PC-3 (cell line): ENCODE data around the gene CTNND2. TPM values are rescaled to one million over a fixed set of nuclear protein-coding genes. Genes with fewer than 3 reads are reported as not detected.

Source experiments
- ATAC-seq: fragments of 200-7000 bp; cut with Tn5 transposase; 2 replicates; pipeline ENCODE4 v1.9.1; 2020; ENCODE audit warnings: mild to moderate bottlenecking, moderate library complexity
- BruUV-seq: library from RNA; stranded (reverse); fragments of 400-500 nt; replicated peaks from 2 replicates; lab custom pipeline; 2021; lab: Mats Ljungman, UMichigan
- CTCF ChIA-PET: fragments of 300-600 bp; sonication (Branson Sonifier 250); formaldehyde crosslinking; loops from one replicate; lab custom pipeline; 2022; ENCODE audit warnings: antibody characterized with exemption; lab: Charles Lee
- POLR2A ChIA-PET: fragments of 300-600 bp; sonication (Branson Sonifier 250); formaldehyde crosslinking; loops from one replicate; lab custom pipeline; 2022; ENCODE audit warnings: antibody characterized with exemption; ENCODE audit not compliant: unreplicated experiment; lab: Charles Lee
- DNase-seq: peaks from one replicate; pipeline ENCODE4 v3.0.0-alpha.2; 2015
- H2AFZ ChIP-seq: fragments of 300-600 bp; sonication (generic); 2 replicates; pipeline ENCODE4 v1.6.0; 2016; ENCODE audit warnings: antibody characterized with exemption, low read length
- H3F3A ChIP-seq: fragments of 300-600 bp; sonication (generic); one replicate; pipeline ENCODE4 v1.6.0; 2017; ENCODE audit warnings: antibody characterized with exemption, low read length, control low read depth, mild to moderate bottlenecking; ENCODE audit not compliant: unreplicated experiment
- H3K27ac ChIP-seq: fragments of 300-600 bp; sonication (generic); 2 replicates; pipeline ENCODE4 v1.5.1; 2016; ENCODE audit warnings: mild to moderate bottlenecking, low read length
- H3K27me3 ChIP-seq: fragments of 300-600 bp; sonication (generic); 2 replicates; pipeline ENCODE4 v1.6.1; 2016; ENCODE audit warnings: low read length, mixed read lengths
- H3K36me3 ChIP-seq: fragments of 300-600 bp; sonication (generic); 2 replicates; pipeline ENCODE4 v1.6.1; 2016; ENCODE audit warnings: low read depth, mixed run types, low read length, mixed read lengths
- H3K4me1 ChIP-seq: fragments of 300-600 bp; sonication (generic); 2 replicates; pipeline ENCODE4 v1.5.1; 2016; ENCODE audit warnings: low read length; ENCODE audit not compliant: insufficient read depth
- H3K4me2 ChIP-seq: fragments of 300-600 bp; sonication (generic); 2 replicates; pipeline ENCODE4 v1.6.0; 2016; ENCODE audit warnings: low read length
- H3K4me3 ChIP-seq: fragments of 300-600 bp; sonication (generic); 2 replicates; pipeline ENCODE4 v1.5.1; 2016; ENCODE audit warnings: mild to moderate bottlenecking, low read length, mixed read lengths
- H3K79me2 ChIP-seq: fragments of 300-600 bp; sonication (generic); 2 replicates; pipeline ENCODE4 v1.6.1; 2017; ENCODE audit warnings: low read length, mixed read lengths
- H3K9ac ChIP-seq: fragments of 300-600 bp; sonication (generic); 2 replicates; pipeline ENCODE4 v1.6.0; 2016; ENCODE audit warnings: mild to moderate bottlenecking, low read length
- H3K9me2 ChIP-seq: fragments of 300-600 bp; sonication (generic); replicated peaks from 2 replicates; pipeline ENCODE4 v1.6.1; 2016; ENCODE audit warnings: mixed run types, low read length, mixed read lengths
- H3K9me3 ChIP-seq: fragments of 300-600 bp; sonication (generic); 2 replicates; pipeline ENCODE4 v1.6.1; 2016; ENCODE audit warnings: low read length, mixed read lengths
- H4K20me1 ChIP-seq: fragments of 300-600 bp; sonication (generic); 2 replicates; pipeline ENCODE4 v1.6.1; 2016; ENCODE audit warnings: low read length, mixed read lengths
- CTCF ChIP-seq: fragments of 300-600 bp; sonication (generic); conservative IDR thresholded peaks from 2 replicates; pipeline ENCODE4 v1.5.1; 2017; ENCODE audit warnings: antibody characterized with exemption, low read depth, mild to moderate bottlenecking, low read length
- EZH2 ChIP-seq: fragments of 300-600 bp; sonication (generic); IDR thresholded peaks from one replicate; pipeline ENCODE4 v1.6.1; 2017; ENCODE audit warnings: antibody characterized with exemption, mild to moderate bottlenecking, low read length; ENCODE audit not compliant: unreplicated experiment
- EZH2phosphoT487 ChIP-seq: fragments of 300-600 bp; sonication (generic); IDR thresholded peaks from 2 replicates; pipeline ENCODE4 v1.6.1; 2018; ENCODE audit warnings: mild to moderate bottlenecking, antibody characterized with exemption, low read length, borderline replicate concordance
- intact Hi-C: fragments of 100-400 bp; cut with micrococcal nuclease; formaldehyde crosslinking; loops from 2 replicates; pipeline ENCODE4 v1.9.0; 2023
- total RNA-seq: library from RNA; depleted of rRNA; stranded (reverse); fragments of >200 nt; gene quantifications from 2 replicates; pipeline ENCODE4 v1.2.3, GENCODE V29; 2014

CTNND2 gene
- total RNA-seq, 1 experiment from 2014 or later, result 1.8 TPM

- Histone ChIP-seq H3F3A (no peaks in the 10 kb centered on the region), H3K4me1 (no peaks in the 10 kb centered on the region), H3K27me3 (no peaks in the 10 kb centered on the region), H3K4me3 (no peak overlapping the region), H4K20me1 (no peaks in the 10 kb centered on the region), H3K4me2 (no peak overlapping the region), H2AFZ (no peak overlapping the region), H3K9ac (no peak overlapping the region), H3K27ac (no peak overlapping the region), H3K9me2 (no peaks in the 10 kb centered on the region), H3K79me2 (no peaks in the 10 kb centered on the region), H3K9me3 (no peaks in the 10 kb centered on the region), H3K36me3 (no peaks in the 10 kb centered on the region)
- ATAC-seq (no peak), DNase-seq (no peak)
- no TSS peak for BruUV-seq
- intact Hi-C loops, result loop anchor here (10.0 kb wide), 1 partner anchor 346 kb away; no protein-coding TSS in a partner anchor
- CTCF ChIA-PET, result no interaction called here
- POLR2A ChIA-PET, result no interaction called here
- TF ChIP-seq CTCF (no peak), EZH2phosphoT487 (no peak), EZH2 (no peak)
Observed at GRCh38 chr5:11040345-11040744, 863.9 kb downstream of the CTNND2 start.

GRCh38 chr5:11038772-11039171 lies 865.5 kb downstream of the CTNND2 start:
- DNase-seq, result no peak
- CTCF ChIA-PET, result interaction anchor here (0.7 kb wide), 1 partner anchor 281 kb away, joined by 5 read pairs; no protein-coding TSS in a partner anchor
- H3K27me3 ChIP-seq, result no peaks in the 10 kb centered on the region
- no peak overlapping the region for H3K27ac ChIP-seq
- no peak overlapping the region for H3K4me3 ChIP-seq
- H3K79me2 ChIP-seq, result no peaks in the 10 kb centered on the region
- no peaks in the 10 kb centered on the region for H3K36me3 ChIP-seq
- H3K9me3 ChIP-seq, result no peaks in the 10 kb centered on the region
- intact Hi-C loops, result no loop called here
- no peaks in the 10 kb centered on the region for H3F3A ChIP-seq
- no peaks in the 10 kb centered on the region for H4K20me1 ChIP-seq
- no peaks in the 10 kb centered on the region for H3K9me2 ChIP-seq
- no peak overlapping the region for H3K4me2 ChIP-seq
- TF ChIP-seq CTCF (no peak), EZH2 (no peak), EZH2phosphoT487 (no peak)
- POLR2A ChIA-PET, result no interaction called here
- no peak for ATAC-seq
- H3K4me1 ChIP-seq, result no peaks in the 10 kb centered on the region
- no peak overlapping the region for H2AFZ ChIP-seq
- no TSS peak for BruUV-seq
- H3K9ac ChIP-seq, result no peak overlapping the region

- CTCF ChIA-PET, result interaction anchor here (0.7 kb wide), 1 partner anchor 282 kb away, joined by 5 read pairs; no protein-coding TSS in a partner anchor
- Histone ChIP-seq H3K27ac (no peak overlapping the region), H4K20me1 (no peaks in the 10 kb centered on the region), H3F3A (no peaks in the 10 kb centered on the region), H2AFZ (no peak overlapping the region), H3K4me1 (no peaks in the 10 kb centered on the region), H3K36me3 (no peaks in the 10 kb centered on the region), H3K9me2 (no peaks in the 10 kb centered on the region), H3K4me2 (no peak overlapping the region), H3K4me3 (no peak overlapping the region), H3K9me3 (no peaks in the 10 kb centered on the region), H3K9ac (no peak overlapping the region), H3K79me2 (no peaks in the 10 kb centered on the region), H3K27me3 (no peaks in the 10 kb centered on the region)
- no peak for ATAC-seq
- TF ChIP-seq EZH2phosphoT487 (no peak), EZH2 (no peak), CTCF (no peak)
- no TSS peak for BruUV-seq
- intact Hi-C loops, result no loop called here
- POLR2A ChIA-PET, result no interaction called here
- DNase-seq, result no peak
Observed at GRCh38 chr5:11037941-11038340, 866.3 kb downstream of the CTNND2 start.
